Chondrocyte (in vitro differentiated cells): ENCODE results near the gene PDCD1LG2. TPM values are rescaled to one million over a fixed set of nuclear protein-coding genes. Genes with fewer than 3 reads are reported as not detected.

Experiments
- DNase-seq: peaks from one replicate; pipeline ENCODE4 v3.0.0; 2021; ENCODE audit warnings: mixed read lengths, low spot score
- H3K27ac Mint-ChIP-seq: one replicate; pipeline ENCODE4 v1.8.0; 2021; ENCODE audit warnings: mild to moderate bottlenecking, moderate library complexity, mixed read lengths; ENCODE audit not compliant: unreplicated experiment
- H3K27me3 Mint-ChIP-seq: 2 replicates; pipeline ENCODE4 v1.8.0; 2021; ENCODE audit warnings: low read depth, mixed read lengths
- H3K36me3 Mint-ChIP-seq: 2 replicates; pipeline ENCODE4 v1.8.0; 2021; ENCODE audit warnings: low read depth, mixed read lengths
- H3K4me1 Mint-ChIP-seq: 2 replicates; pipeline ENCODE4 v1.8.0; 2021; ENCODE audit warnings: low read depth, mild to moderate bottlenecking, mixed read lengths
- H3K4me3 Mint-ChIP-seq: one replicate; pipeline ENCODE4 v1.8.0; 2021; ENCODE audit warnings: mild to moderate bottlenecking, moderate library complexity, mixed read lengths; ENCODE audit not compliant: unreplicated experiment
- H3K9me3 Mint-ChIP-seq: 2 replicates; pipeline ENCODE4 v1.8.0; 2021; ENCODE audit warnings: low read depth, mixed read lengths
- total RNA-seq: library from RNA; stranded (reverse); gene quantifications from 3 replicates; pipeline ENCODE4 v1.2.1, GENCODE V29; 2021
- TF ChIP-seq, protein P1 (sequence below): fragments of 200-600 bp; sonication (generic); IDR thresholded peaks from 2 replicates; pipeline ENCODE4 v1.5.0; 2021; ENCODE audit warnings: antibody characterized with exemption, mild to moderate bottlenecking, moderate library complexity

The PDCD1LG2 gene
- total RNA-seq, 1 donor from 2014 or later, result 1.1 TPM

DNA sequence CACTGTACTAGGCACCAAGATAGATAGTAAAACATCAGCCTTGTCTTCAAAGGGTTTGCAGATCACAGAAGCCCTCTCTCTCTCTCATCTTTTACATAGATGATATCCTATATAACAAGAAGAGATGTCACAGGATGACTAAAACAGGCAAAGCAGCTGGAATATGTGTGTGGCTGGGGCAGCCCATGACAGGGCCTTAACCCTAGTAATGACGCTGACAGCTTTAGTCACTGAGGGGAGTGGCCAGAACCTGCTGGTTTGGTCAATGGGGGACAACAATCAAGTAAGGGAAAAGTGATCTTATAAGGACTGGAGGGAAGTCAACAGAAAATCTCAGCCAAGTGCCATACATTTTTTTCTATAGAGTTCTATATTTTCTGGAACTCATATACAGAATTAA, 76.7 kb downstream of the PDCD1LG2 start:
- Mint-ChIP-seq H3K4me1 (peaks cover 14% of the 10 kb centered on the region), H3K27ac (no peak overlapping the region), H3K36me3 (peaks cover 2% of the 10 kb centered on the region), H3K27me3 (no peaks in the 10 kb centered on the region), H3K4me3 (no peak overlapping the region), H3K9me3 (no peaks in the 10 kb centered on the region)
- TF ChIP-seq, protein P1, sequence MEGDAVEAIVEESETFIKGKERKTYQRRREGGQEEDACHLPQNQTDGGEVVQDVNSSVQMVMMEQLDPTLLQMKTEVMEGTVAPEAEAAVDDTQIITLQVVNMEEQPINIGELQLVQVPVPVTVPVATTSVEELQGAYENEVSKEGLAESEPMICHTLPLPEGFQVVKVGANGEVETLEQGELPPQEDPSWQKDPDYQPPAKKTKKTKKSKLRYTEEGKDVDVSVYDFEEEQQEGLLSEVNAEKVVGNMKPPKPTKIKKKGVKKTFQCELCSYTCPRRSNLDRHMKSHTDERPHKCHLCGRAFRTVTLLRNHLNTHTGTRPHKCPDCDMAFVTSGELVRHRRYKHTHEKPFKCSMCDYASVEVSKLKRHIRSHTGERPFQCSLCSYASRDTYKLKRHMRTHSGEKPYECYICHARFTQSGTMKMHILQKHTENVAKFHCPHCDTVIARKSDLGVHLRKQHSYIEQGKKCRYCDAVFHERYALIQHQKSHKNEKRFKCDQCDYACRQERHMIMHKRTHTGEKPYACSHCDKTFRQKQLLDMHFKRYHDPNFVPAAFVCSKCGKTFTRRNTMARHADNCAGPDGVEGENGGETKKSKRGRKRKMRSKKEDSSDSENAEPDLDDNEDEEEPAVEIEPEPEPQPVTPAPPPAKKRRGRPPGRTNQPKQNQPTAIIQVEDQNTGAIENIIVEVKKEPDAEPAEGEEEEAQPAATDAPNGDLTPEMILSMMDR, result no peak
- DNase-seq, result no peak

DNA sequence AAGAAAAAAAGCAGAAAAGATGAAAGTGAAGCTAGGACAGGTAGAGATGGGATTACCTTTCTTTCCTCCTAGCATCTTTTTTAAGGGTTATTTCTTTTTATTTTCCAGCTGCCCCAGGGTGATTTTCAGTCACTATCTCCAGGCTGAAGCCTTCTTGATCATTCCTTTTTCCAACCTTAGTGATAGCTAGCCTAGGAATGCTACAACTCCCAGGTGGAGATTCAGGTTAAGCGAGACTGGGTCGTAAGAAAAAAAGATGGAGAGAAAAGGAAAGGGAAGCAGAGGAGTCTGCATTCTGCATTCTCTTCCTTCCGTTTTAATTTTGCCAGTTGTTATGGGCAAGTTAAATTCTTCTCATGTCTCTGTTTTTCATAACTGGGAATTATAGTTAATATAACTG, 81.9 kb downstream of the PDCD1LG2 start:
- Mint-ChIP-seq H3K36me3 (no peaks in the 10 kb centered on the region), H3K4me3 (no peak overlapping the region), H3K4me1 (no peaks in the 10 kb centered on the region), H3K9me3 (no peaks in the 10 kb centered on the region), H3K27ac (no peak overlapping the region), H3K27me3 (no peaks in the 10 kb centered on the region)
- TF ChIP-seq, protein P1, result no peak
- no peak for DNase-seq

DNA sequence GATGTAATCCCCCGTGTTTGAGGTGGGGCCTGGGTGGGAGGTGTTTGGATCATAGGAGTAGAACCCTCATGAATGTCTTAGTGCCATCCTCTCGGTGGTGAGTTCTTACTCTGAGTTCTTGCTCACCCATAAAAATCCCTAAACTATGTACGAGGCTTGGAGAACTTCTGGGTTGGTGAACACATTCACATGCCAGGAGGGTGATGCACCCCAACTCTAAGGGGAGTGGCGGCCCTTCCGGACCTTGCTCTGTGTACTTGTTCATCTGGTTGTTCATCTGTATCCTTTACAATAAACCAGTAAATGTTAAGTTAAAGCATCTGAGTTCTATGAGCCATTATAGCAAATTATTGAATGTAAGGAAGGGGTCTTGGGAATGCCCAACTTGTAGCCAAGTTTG, 82.6 kb downstream of the PDCD1LG2 start:
- H3K36me3 Mint-ChIP-seq, result peaks cover 1% of the 10 kb centered on the region
- no peaks in the 10 kb centered on the region for H3K27me3 Mint-ChIP-seq
- no peaks in the 10 kb centered on the region for H3K9me3 Mint-ChIP-seq
- no peak overlapping the region for H3K27ac Mint-ChIP-seq
- no peak overlapping the region for H3K4me3 Mint-ChIP-seq
- no peaks in the 10 kb centered on the region for H3K4me1 Mint-ChIP-seq
- TF ChIP-seq, protein P1, result no peak
- no peak for DNase-seq

DNA sequence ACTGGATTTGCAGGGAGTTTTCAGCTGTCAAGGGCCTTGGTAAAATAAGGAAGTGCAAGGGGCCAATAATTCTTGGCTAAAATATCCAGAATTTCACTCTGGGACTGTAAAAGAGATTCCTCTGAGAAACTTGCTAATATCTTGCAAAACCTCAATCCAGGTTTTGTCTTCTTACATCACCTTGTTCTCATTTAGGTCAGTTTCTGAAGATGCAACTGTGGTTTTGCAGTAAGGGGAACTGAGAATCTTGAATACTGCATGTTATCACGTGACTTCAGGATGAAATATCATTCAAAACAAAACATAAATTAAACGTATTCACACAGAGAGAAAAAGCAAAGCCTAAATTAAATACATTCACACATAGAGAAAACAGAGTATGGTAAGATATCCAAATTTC, 83.6 kb downstream of the PDCD1LG2 start:
- peaks cover 1% of the 10 kb centered on the region for H3K36me3 Mint-ChIP-seq
- H3K9me3 Mint-ChIP-seq, result no peaks in the 10 kb centered on the region
- H3K27me3 Mint-ChIP-seq, result no peaks in the 10 kb centered on the region
- no peak overlapping the region for H3K27ac Mint-ChIP-seq
- H3K4me3 Mint-ChIP-seq, result no peak overlapping the region
- TF ChIP-seq, protein P1, result no peak
- no peaks in the 10 kb centered on the region for H3K4me1 Mint-ChIP-seq
- DNase-seq, result no peak

DNA sequence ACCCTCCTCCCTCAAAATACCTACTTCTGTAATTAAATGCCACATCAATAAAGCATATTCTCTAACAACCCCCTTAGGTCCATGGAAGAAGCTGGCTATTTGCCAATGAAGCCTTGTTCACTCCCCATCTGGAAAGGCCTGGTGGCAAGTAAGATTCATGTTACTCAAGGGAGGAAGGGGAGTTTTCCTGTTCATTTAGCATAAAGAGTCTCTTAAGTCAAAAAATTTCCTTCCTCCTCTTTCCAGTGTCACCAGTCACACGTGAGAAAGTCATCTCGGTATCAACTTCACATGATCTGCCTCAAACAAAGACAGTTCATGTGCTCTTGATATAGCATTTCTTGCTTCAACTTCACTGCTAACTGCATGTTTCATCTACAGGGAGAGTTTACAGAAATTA, 85.8 kb downstream of the PDCD1LG2 start:
- no peak overlapping the region for H3K4me3 Mint-ChIP-seq
- no peaks in the 10 kb centered on the region for H3K9me3 Mint-ChIP-seq
- H3K36me3 Mint-ChIP-seq, result peaks cover 1% of the 10 kb centered on the region

More for the DNA sequence above, 85.8 kb downstream of the PDCD1LG2 start:
- no peak for DNase-seq
- no peaks in the 10 kb centered on the region for H3K27me3 Mint-ChIP-seq
- H3K4me1 Mint-ChIP-seq, result peaks cover 5% of the 10 kb centered on the region
- TF ChIP-seq, protein P1, result no peak
- H3K27ac Mint-ChIP-seq, result no peak overlapping the region
